ENCODE measurements around the gene FGR.

DNA sequence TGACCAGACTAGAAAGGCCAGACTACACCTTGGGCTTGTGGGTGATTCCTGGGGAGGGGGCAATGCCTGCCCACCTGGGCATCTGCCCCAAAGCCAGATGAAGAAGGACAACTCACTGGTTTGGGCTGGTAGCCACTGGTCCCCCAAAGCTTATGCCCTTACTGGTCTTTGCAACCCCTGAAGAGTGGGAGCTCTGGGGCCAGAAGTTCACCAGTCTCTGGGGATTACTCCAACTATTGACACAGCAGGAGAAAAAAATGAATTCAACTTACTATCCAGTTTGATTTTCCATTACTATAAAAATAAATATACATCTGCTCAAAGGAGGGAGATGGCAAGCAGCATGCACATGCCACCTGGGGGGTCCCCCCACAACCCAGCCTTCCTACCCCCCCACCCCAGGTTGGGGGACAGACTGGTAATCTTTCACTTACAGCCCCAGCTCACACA is 33.6 kb downstream of the FGR start:
- TF ChIP-seq, protein P1, sequence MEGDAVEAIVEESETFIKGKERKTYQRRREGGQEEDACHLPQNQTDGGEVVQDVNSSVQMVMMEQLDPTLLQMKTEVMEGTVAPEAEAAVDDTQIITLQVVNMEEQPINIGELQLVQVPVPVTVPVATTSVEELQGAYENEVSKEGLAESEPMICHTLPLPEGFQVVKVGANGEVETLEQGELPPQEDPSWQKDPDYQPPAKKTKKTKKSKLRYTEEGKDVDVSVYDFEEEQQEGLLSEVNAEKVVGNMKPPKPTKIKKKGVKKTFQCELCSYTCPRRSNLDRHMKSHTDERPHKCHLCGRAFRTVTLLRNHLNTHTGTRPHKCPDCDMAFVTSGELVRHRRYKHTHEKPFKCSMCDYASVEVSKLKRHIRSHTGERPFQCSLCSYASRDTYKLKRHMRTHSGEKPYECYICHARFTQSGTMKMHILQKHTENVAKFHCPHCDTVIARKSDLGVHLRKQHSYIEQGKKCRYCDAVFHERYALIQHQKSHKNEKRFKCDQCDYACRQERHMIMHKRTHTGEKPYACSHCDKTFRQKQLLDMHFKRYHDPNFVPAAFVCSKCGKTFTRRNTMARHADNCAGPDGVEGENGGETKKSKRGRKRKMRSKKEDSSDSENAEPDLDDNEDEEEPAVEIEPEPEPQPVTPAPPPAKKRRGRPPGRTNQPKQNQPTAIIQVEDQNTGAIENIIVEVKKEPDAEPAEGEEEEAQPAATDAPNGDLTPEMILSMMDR (conservative IDR thresholded peaks at IDR 0.05): no peak
- no peak for TF ChIP-seq EZH2 (IDR thresholded peaks at IDR 0.05; ENCODE audit: low read depth)

Data from PC-9 (cell line).